Astrocyte of the spinal cord (primary cell): Measurements from ENCODE around the gene FXYD6.

ENCODE experiments used
- DNase-seq: peaks from one replicate; pipeline ENCODE4 v3.0.0; 2011; ENCODE audit warnings: low read depth, low spot score
- H3K4me3 ChIP-seq: 2 replicates; pipeline ENCODE4 v1.5.1; 2011; ENCODE audit warnings: low read depth, mild to moderate bottlenecking, low read length, moderate library complexity
- in situ Hi-C: cut with HindIII; loops from 2 replicates; pipeline ENCODE4 v1.10.0; 2017; ENCODE audit warnings: low sequenced_read_pairs
- TF ChIP-seq, protein P1 (sequence below): IDR thresholded peaks from 2 replicates; pipeline ENCODE4 v1.5.1; 2012; ENCODE audit warnings: low read depth, mild to moderate bottlenecking, low read length, inconsistent platforms

FXYD6 gene

GRCh38 chr11:117911694-117912093 is 35.2 kb upstream of the FXYD6 start:
- DNase-seq: no peak
- TF ChIP-seq, protein P1, sequence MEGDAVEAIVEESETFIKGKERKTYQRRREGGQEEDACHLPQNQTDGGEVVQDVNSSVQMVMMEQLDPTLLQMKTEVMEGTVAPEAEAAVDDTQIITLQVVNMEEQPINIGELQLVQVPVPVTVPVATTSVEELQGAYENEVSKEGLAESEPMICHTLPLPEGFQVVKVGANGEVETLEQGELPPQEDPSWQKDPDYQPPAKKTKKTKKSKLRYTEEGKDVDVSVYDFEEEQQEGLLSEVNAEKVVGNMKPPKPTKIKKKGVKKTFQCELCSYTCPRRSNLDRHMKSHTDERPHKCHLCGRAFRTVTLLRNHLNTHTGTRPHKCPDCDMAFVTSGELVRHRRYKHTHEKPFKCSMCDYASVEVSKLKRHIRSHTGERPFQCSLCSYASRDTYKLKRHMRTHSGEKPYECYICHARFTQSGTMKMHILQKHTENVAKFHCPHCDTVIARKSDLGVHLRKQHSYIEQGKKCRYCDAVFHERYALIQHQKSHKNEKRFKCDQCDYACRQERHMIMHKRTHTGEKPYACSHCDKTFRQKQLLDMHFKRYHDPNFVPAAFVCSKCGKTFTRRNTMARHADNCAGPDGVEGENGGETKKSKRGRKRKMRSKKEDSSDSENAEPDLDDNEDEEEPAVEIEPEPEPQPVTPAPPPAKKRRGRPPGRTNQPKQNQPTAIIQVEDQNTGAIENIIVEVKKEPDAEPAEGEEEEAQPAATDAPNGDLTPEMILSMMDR: no peak
- no peak overlapping the region for H3K4me3 ChIP-seq
- in situ Hi-C loops: no loop called here

- H3K4me3 ChIP-seq: no peak overlapping the region
- TF ChIP-seq, protein P1: no peak
- in situ Hi-C loops: no loop called here
- DNase-seq: no peak
Measured at GRCh38 chr11:117910941-117911655, 34.6 kb upstream of the FXYD6 start.

- TF ChIP-seq, protein P1: no peak
- no peak overlapping the region for H3K4me3 ChIP-seq
- in situ Hi-C loops: no loop called here
- no peak for DNase-seq
Measured at GRCh38 chr11:117910525-117910924, 34.1 kb upstream of the FXYD6 start.

GRCh38 chr11:117909611-117910382 is 33.3 kb upstream of the FXYD6 start:
- no peak for DNase-seq
- in situ Hi-C loops: no loop called here
- TF ChIP-seq, protein P1: no peak
- no peak overlapping the region for H3K4me3 ChIP-seq

GRCh38 chr11:117908959-117909610 is 32.6 kb upstream of the FXYD6 start:
- no peak for DNase-seq
- no peak overlapping the region for H3K4me3 ChIP-seq
- TF ChIP-seq, protein P1: no peak
- in situ Hi-C loops: no loop called here

- TF ChIP-seq, protein P1: no peak
Measured at GRCh38 chr11:117908109-117908895, 31.8 kb upstream of the FXYD6 start.

More at GRCh38 chr11:117908109-117908895, 31.8 kb upstream of the FXYD6 start:
- in situ Hi-C loops: no loop called here
- DNase-seq: no peak
- H3K4me3 ChIP-seq: no peak overlapping the region
